NCI-H446 treated with DMSO at 0.1 percent for 48 hours (cell line): ENCODE results near the gene RRBP1.
"Not testable (repeated sequence)": the region's sequence is repeated elsewhere in the genome, so short reads cannot be mapped to it uniquely, and the experiment has no call there.

Experiments used
- DNase-seq: peaks from one replicate; lab custom pipeline; 2025; lab: John Stamatoyannopoulos, UW

RRBP1 gene

GRCh38 chr20:17709361-17710293, 27.6 kb upstream of the RRBP1 start:
- DNase-seq: no peak

DNA sequence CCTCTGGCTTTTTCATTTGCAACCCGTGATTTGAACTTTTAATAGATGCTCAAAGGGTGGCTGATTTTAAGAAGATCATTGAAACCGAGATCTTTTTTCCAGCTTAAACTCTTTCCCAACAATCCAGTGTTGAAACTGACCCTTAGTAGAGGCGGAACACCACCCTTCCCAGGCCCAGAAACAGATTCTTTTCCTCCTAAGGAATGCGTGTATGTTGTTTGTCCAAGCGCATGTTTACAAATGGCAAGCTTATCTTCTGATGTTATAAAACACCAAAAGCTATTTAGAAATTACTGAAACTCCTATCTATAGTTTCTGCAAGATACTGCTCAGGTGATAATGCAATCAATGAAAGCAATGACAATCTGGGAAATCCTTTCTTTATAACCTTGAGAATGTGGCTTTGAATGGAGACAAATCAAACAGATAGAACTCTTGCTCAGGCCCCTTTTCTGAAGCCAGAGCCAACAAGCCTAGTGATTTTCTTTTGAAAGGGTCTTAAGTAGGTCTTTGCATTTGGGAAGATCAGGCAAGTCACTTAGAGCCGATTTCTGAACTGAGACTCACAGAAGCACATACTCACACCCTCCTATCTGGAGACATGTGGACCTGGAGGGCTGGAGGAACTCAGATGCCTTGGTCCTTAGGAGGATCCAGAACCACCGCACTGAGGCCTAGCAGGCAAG, 26.8 kb upstream of the RRBP1 start:
- DNase-seq: no peak

DNA sequence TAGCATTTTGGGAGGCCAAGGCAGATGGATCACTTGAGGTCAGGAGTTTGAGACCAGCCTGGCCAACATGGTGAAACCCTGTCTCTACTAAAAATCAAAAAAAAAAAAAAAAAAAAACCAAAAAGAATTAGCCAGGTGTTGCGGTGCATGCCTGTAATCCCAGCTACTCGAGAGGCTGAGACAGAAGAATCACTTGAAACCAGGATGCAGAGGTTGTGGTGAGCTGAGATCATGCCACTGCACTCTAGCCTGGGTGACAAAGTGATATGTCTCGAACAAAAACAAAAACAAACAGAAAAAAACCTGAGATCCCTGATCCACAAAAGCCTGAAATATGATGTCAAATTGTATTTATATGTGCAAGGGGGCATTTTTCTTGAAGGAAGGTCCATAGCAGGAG, 25.9 kb upstream of the RRBP1 start:
- not testable (repeated sequence) for DNase-seq

DNA sequence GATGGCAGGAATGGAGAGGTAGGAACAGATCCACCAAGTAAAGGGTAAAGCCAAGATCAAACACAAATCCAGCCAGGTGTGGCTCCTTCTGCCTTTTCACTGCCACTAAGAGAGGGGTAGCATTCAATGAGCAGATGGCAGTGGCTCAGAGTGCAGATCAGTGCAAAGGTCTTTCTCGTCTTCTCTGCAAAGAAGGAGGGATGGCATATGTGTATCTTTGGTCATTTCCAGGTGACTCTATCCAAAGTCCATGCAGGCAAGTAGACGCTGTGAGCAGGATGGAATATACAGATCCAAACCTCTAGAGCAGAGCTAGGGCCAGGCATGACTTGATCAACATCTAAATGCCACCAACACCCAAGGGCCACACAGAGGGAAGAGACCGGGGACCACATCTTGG, 24.6 kb upstream of the RRBP1 start:
- DNase-seq: no peak

DNA sequence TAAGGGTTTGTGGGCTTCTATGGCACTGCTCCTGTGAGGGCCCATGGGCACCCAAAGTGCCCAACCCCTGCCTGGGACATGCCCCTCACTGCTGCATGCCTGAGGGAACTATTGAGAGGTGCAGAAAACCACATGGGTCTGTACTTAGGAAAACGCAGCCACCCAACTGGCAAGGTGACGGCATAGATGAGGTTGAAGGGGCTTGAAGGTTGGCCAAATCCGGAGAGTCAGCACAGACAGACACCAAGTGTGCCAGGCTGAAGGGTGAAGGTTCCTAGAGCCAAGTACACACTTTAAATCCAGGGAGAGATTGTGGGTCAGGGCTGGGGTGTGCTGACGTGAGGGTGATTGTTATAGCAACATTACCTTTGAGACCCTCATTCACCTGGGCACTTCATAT, 23.9 kb upstream of the RRBP1 start:
- no peak for DNase-seq

DNA sequence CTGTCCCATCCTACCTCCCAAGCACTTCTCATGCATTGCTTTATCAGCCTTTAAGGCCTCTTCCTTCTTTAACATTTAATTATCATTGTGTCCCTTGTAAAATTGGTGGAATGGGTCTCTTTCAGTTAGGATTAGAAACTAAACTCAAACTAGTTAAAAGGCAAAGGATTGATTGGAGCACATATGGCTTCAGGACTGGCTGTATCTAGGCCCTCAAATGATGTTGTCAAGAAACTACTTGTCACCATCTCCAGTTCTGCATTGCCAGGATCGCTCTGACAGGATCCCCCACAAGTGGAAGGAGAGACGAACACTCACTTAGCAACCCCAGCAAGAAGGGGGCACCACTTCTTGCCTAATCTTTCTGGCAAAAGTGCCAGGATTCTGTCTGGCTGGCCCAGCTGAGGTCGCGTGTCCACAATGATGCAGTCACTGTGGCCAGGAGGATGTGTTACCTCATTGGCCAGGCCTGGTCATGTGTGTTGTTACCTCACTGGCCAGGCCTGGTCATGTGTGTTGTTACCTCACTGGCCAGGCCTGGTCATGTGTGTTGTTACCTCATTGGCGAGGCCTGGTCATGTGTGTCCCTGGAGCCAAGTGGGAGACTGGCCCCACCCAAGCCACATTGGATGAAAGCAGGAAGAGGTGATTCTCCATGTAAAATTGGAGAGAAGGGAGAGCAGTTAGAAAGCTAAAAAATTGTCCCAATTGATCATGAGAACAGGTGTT, 22.7 kb upstream of the RRBP1 start:
- DNase-seq: no peak

GRCh38 chr20:17701826-17702225, 19.8 kb upstream of the RRBP1 start:
- DNase-seq: no peak

- DNase-seq: no peak
These were observed 18.6 kb upstream of the RRBP1 start for GRCh38 chr20:17700637-17701036.

GRCh38 chr20:17699931-17700351, 17.9 kb upstream of the RRBP1 start, which contains the start of gene BANF2:
Gene BANF2, plus strand, starts transcription at chr20:17699966. Its CDS starts 25,060 bp downstream, at chr20:17725026.
- DNase-seq: no peak

- DNase-seq: no peak
These were observed 16.3 kb upstream of the RRBP1 start for GRCh38 chr20:17698384-17698783.

- DNase-seq: no peak
These were observed 15.1 kb upstream of the RRBP1 start for GRCh38 chr20:17697171-17697570.

- no peak for DNase-seq
These were observed 14.2 kb upstream of the RRBP1 start for GRCh38 chr20:17696287-17696686.

DNA sequence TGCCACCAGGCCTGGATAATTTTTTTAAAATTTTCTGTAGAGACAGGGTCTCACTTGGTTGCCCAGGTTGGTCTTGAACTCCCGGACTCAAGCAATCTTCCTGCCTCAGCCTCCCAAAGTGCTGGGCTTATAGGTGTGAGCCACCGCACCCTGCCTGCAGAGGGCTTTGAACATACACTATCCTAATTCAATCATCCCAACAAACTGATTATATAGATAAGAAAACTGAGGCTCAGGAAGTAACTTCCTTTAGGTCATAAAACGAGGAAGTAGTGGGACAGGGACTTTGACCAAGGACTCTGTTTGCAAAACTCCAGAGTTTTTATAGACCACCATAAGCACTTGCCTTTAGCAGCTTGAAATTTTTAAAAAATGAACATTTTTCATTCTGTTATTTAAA, 12.7 kb upstream of the RRBP1 start:
- no peak for DNase-seq

DNA sequence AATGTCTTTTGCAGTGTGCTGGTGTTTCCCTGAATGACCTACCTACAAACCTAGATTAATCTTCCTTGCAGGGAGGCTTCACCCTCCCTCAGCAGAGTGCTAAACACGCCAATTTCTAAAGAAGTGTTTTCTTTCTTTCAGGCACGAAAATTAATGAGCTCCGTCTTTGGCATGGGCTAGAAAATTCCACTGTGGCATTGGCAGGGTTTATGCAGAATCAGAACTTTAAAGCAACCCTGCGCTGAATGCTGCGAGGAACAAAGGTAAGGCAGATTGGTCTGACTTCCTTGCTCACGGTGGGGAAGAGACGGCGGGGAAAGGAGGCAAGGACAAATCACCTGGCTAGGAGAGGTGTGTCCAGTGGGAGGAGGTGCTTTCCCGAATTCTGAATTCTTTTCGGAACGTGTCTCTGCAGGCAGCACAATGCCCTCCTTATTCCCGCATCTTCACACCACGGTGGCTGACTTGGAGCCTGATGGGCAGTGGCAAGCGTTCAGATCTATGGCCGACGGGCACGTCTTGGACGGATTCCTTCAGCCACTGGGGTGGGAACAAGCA, 11.5 kb upstream of the RRBP1 start:
- DNase-seq: no peak

DNA sequence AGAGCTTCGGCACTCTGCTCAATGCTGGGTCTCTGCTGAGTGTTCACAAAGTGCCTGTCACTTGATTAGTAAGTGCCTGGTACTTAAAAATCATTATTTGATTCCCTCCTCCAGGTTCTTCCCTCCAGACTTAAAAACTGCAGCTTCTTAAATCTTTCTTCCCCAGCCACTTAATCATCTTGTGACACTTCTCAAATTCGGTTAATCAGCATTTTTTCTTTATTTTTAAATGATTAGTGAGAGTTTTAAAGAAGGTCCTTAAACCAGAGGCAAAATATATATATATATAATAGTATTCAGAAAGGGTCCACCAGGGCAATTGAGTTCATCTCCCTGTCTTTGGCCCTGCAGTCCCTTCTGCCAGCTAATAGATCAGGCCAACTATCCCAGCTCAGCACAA, 9.7 kb upstream of the RRBP1 start:
- DNase-seq: no peak

- no peak for DNase-seq
These were observed 8.1 kb upstream of the RRBP1 start for GRCh38 chr20:17690144-17690543.

GRCh38 chr20:17688965-17689364, 6.9 kb upstream of the RRBP1 start:
- no peak for DNase-seq

- no peak for DNase-seq
These were observed 5.8 kb upstream of the RRBP1 start for GRCh38 chr20:17687800-17688199.

DNA sequence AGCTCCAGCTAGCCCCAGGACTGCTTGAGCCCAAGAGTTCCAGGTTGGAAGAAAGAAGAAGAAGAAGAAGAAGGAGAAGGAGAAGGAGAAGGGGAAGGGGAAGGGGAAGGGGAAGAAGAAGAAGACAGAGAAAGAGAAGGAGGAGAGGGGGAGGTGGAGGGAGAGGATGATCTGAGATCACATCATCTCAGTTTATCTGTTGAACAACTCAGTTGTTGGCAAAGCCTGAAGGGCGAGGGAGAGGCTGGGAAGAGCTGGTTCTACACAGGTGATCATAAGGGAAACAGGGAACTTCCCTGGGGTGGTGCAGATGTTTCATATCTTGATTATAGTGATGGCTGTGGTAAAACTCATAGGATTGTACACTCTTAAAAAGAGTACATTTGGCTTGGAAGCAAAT, 3.1 kb upstream of the RRBP1 start:
- DNase-seq: no peak

DNA sequence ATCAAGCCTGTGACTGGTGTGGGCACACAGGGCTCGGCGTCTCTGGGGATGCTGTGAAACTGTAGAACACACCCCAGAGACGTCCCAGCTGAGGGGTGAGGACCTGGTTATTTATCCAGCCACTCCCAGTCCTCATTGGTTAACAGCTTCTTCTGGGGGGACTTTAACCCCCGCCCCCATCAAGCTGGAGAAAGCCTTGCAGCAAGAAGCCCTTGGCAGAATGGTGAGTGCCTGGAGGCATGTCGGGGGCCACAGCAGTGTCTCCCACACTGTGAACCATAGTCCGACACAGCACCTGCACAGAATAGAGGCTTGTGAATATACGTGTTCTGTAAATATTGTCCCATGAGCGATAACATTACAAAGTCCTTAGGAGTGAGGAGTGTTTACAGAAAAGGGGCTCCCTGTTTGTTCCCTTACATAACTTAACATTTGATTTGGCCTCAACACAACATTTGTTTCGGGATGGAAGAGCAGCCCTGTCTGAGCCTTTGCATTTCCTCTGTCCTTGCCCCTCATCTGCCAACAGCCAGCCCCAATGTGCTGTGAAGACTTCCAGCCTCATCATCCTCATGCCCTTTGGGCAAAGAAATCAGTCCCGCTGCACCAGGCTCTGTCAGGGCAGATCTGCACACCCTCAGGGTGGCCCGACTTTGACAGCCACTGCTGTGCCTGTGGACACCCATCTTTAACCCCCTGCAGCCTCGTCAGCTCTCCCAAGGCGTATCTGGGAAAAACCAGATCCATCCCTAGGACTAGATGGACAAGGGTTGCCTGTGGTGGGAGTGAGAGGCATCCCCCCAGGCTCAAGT, 2.2 kb upstream of the RRBP1 start:
- no peak for DNase-seq
